ENCODE measurements around the gene AHI1. TPM values are rescaled to one million over a fixed set of nuclear protein-coding genes. Genes with fewer than 3 reads are reported as not detected.

AHI1 gene
- total and polyA plus RNA-seq, 2 experiments from 2014 or later, result 14.8 to 21.5 TPM

GRCh38 chr6:135506270-135506997 lies 8.9 kb upstream of the AHI1 start:
- no peaks in the 10 kb centered on the region for H3K27me3 ChIP-seq
- H3K9me2 ChIP-seq (replicated peaks; ENCODE audit: insufficient read depth), result no peaks in the 10 kb centered on the region
- H3K4me3 ChIP-seq, result no peak overlapping the region
- TF ChIP-seq, protein P1, sequence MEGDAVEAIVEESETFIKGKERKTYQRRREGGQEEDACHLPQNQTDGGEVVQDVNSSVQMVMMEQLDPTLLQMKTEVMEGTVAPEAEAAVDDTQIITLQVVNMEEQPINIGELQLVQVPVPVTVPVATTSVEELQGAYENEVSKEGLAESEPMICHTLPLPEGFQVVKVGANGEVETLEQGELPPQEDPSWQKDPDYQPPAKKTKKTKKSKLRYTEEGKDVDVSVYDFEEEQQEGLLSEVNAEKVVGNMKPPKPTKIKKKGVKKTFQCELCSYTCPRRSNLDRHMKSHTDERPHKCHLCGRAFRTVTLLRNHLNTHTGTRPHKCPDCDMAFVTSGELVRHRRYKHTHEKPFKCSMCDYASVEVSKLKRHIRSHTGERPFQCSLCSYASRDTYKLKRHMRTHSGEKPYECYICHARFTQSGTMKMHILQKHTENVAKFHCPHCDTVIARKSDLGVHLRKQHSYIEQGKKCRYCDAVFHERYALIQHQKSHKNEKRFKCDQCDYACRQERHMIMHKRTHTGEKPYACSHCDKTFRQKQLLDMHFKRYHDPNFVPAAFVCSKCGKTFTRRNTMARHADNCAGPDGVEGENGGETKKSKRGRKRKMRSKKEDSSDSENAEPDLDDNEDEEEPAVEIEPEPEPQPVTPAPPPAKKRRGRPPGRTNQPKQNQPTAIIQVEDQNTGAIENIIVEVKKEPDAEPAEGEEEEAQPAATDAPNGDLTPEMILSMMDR (IDR thresholded peaks at IDR 0.05; ENCODE audit: poor library complexity), result peak; percentile 71
- TF ChIP-seq EZH2 (IDR thresholded peaks at IDR 0.05; ENCODE audit: borderline replicate concordance), result no peak
- peak; percentile 62 for DNase-seq (ENCODE audit: low spot score)
- H3K4me1 ChIP-seq (ENCODE audit: insufficient read depth), result peaks cover 12% of the 10 kb centered on the region
- no peaks in the 10 kb centered on the region for H3K36me3 ChIP-seq (replicated peaks; ENCODE audit: insufficient read depth, low read depth)
- H3K27ac ChIP-seq, result peak overlapping the region; percentile 44
- no peaks in the 10 kb centered on the region for H4K20me1 ChIP-seq (ENCODE audit: insufficient read depth, poor library complexity, severe bottlenecking)
- no peaks in the 10 kb centered on the region for H3K79me2 ChIP-seq
- no peaks in the 10 kb centered on the region for H3K9me3 ChIP-seq (ENCODE audit: low read depth)
- WGBS (ENCODE audit: low lambda C conversion rate, missing lambda C conversion rate), result 50% methylated on average over 4 of the region's 4 CpGs
- H3K4me2 ChIP-seq, result no peak overlapping the region
- H2AFZ ChIP-seq, result no peak overlapping the region

DNA sequence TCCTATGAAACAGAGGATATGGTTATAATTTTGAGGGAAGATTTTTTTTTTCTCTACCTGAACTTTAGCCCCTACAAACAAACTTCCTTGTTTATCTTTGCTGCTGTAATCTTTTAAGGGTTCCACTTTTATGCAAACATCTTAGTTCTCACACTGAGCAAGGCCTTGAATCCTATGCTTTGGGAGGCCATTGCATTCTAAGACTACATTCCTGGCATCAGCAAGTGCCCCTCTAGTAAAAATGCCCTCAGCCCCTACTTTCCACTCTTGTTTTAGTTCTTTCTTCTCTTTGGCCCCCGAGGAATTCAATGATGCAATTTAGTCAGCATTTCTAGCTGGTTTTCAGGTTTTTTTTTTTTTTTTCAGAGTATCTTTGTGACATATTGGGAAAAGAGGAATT lies 8.1 kb upstream of the AHI1 start:
- H3K9me3 ChIP-seq (ENCODE audit: low read depth), result no peaks in the 10 kb centered on the region
- TF ChIP-seq EZH2phosphoT487 (IDR thresholded peaks at IDR 0.05; ENCODE audit: low read depth, severe bottlenecking, unreplicated experiment) (no peak), EZH2 (IDR thresholded peaks at IDR 0.05; ENCODE audit: borderline replicate concordance) (no peak)
- TF ChIP-seq, protein P1 (IDR thresholded peaks at IDR 0.05; ENCODE audit: poor library complexity), result no peak
- H2AFZ ChIP-seq, result no peak overlapping the region
- peak; percentile 16 for DNase-seq (ENCODE audit: low spot score)
- H4K20me1 ChIP-seq (ENCODE audit: insufficient read depth, poor library complexity, severe bottlenecking), result no peaks in the 10 kb centered on the region
- H3K4me1 ChIP-seq (ENCODE audit: insufficient read depth), result peaks cover 12% of the 10 kb centered on the region
- H3K4me3 ChIP-seq, result no peak overlapping the region
- WGBS (ENCODE audit: low lambda C conversion rate, missing lambda C conversion rate), result 33% methylated on average over 1 of the region's 1 CpG
- peak overlapping the region; percentile 24 for H3K4me2 ChIP-seq
- no peaks in the 10 kb centered on the region for H3K79me2 ChIP-seq
- H3K36me3 ChIP-seq (replicated peaks; ENCODE audit: insufficient read depth, low read depth), result no peaks in the 10 kb centered on the region
- H3K9me2 ChIP-seq (replicated peaks; ENCODE audit: insufficient read depth), result no peaks in the 10 kb centered on the region
- no peaks in the 10 kb centered on the region for H3K27me3 ChIP-seq
- peak overlapping the region; percentile 63 for H3K27ac ChIP-seq

DNA sequence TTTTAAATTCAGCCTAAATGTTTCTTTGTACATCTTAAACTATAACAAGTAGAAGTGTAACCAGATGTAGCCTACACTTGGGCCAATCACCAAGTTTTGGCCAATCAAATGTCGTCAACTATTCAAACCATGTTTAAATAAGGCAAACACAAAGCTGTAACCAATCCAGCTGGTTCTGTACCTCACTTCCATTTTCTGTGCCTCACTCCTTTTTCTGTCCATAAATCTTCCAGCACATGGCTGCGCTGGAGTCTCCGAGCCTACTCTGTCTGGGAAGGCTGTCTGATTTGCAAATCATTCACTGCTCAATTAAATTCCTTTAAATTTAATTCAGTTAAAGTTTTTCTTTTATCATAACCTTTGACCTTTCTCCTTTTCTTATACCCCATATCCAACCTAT lies 7.7 kb upstream of the AHI1 start:
- H4K20me1 ChIP-seq (ENCODE audit: insufficient read depth, poor library complexity, severe bottlenecking), result no peaks in the 10 kb centered on the region
- H3K27ac ChIP-seq, result peak overlapping the region; percentile 63
- H3K4me2 ChIP-seq, result peak overlapping the region; percentile 24
- 84% methylated on average over 3 of the region's 3 CpGs for WGBS (ENCODE audit: low lambda C conversion rate, missing lambda C conversion rate)
- no peaks in the 10 kb centered on the region for H3K79me2 ChIP-seq
- no peaks in the 10 kb centered on the region for H3K9me3 ChIP-seq (ENCODE audit: low read depth)
- no peak for TF ChIP-seq EZH2 (IDR thresholded peaks at IDR 0.05; ENCODE audit: borderline replicate concordance)
- TF ChIP-seq EZH2phosphoT487 (IDR thresholded peaks at IDR 0.05; ENCODE audit: low read depth, severe bottlenecking, unreplicated experiment), result no peak
- TF ChIP-seq, protein P1 (IDR thresholded peaks at IDR 0.05; ENCODE audit: poor library complexity), result no peak
- H3K4me3 ChIP-seq, result no peak overlapping the region
- peaks cover 12% of the 10 kb centered on the region for H3K4me1 ChIP-seq (ENCODE audit: insufficient read depth)
- H3K9me2 ChIP-seq (replicated peaks; ENCODE audit: insufficient read depth), result no peaks in the 10 kb centered on the region
- no peaks in the 10 kb centered on the region for H3K36me3 ChIP-seq (replicated peaks; ENCODE audit: insufficient read depth, low read depth)
- no peak overlapping the region for H2AFZ ChIP-seq
- no peaks in the 10 kb centered on the region for H3K27me3 ChIP-seq
- no peak for DNase-seq (ENCODE audit: low spot score)

All from hepatocyte (in vitro differentiated cells).